Measurements from ENCODE around the gene GMPR.

Gene GMPR

GRCh38 chr6:16336911-16337294 lies 98.5 kb downstream of the GMPR start:
- no peak for DNase-seq
- Mint-ChIP-seq H3K4me3 (no peak overlapping the region), H3K27ac (no peak overlapping the region), H3K4me1 (peaks cover 10 to 13% of the 10 kb centered on the region in 2 donors), H3K9me3 (no peaks in the 10 kb centered on the region), H3K27me3 (no peaks in the 10 kb centered on the region), H3K36me3 (peaks cover 23 to 37% of the 10 kb centered on the region in 2 donors)
- no peak for ATAC-seq (replicated peaks)

- peaks cover under 1 to 1% of the 10 kb centered on the region in 2 donors for H3K27me3 Mint-ChIP-seq
- peaks cover 12 to 15% of the 10 kb centered on the region in 2 donors for H3K4me1 Mint-ChIP-seq
- no peak for ATAC-seq (replicated peaks)
- H3K9me3 Mint-ChIP-seq: no peaks in the 10 kb centered on the region
- no peak for DNase-seq
- no peak overlapping the region for H3K4me3 Mint-ChIP-seq
- H3K36me3 Mint-ChIP-seq: peaks cover 23 to 38% of the 10 kb centered on the region in 2 donors
- no peak overlapping the region for H3K27ac Mint-ChIP-seq
These were observed 99.0 kb downstream of the GMPR start for GRCh38 chr6:16337295-16337975.

GRCh38 chr6:16338577-16339264 lies 100.3 kb downstream of the GMPR start:
- H3K4me1 Mint-ChIP-seq: peaks cover 17 to 18% of the 10 kb centered on the region in 2 donors
- peaks cover 26 to 37% of the 10 kb centered on the region in 2 donors for H3K36me3 Mint-ChIP-seq
- peaks cover 5 to 6% of the 10 kb centered on the region in 2 donors for H3K27me3 Mint-ChIP-seq
- DNase-seq (no peak), ATAC-seq (replicated peaks) (no peak)
- no peak overlapping the region for H3K4me3 Mint-ChIP-seq
- H3K9me3 Mint-ChIP-seq: no peaks in the 10 kb centered on the region
- H3K27ac Mint-ChIP-seq: peak overlapping the region; percentile 34

- H3K9me3 Mint-ChIP-seq: no peaks in the 10 kb centered on the region
These were observed 100.8 kb downstream of the GMPR start for GRCh38 chr6:16339265-16339587.

GRCh38 chr6:16343593-16343992 lies 105.2 kb downstream of the GMPR start:
- Mint-ChIP-seq H3K9me3 (no peaks in the 10 kb centered on the region), H3K4me1 (peaks cover 10 to 13% of the 10 kb centered on the region in 2 donors), H3K36me3 (peaks cover 16 to 27% of the 10 kb centered on the region in 2 donors), H3K27me3 (peaks cover 5 to 6% of the 10 kb centered on the region in 2 donors), H3K4me3 (no peak overlapping the region), H3K27ac (no peak overlapping the region)
- DNase-seq (no peak), ATAC-seq (replicated peaks) (no peak)

More at GRCh38 chr6:16339265-16339587, 100.8 kb downstream of the GMPR start:
- peak overlapping the region; percentile 34 for H3K27ac Mint-ChIP-seq
- ATAC-seq (replicated peaks): no peak
- no peak overlapping the region for H3K4me3 Mint-ChIP-seq
- H3K27me3 Mint-ChIP-seq: peaks cover 5 to 6% of the 10 kb centered on the region in 2 donors
- H3K36me3 Mint-ChIP-seq: peaks cover 30 to 37% of the 10 kb centered on the region in 2 donors
- H3K4me1 Mint-ChIP-seq: peaks cover 17 to 18% of the 10 kb centered on the region in 2 donors
- DNase-seq: no peak

- Mint-ChIP-seq H3K36me3 (peaks cover 12 to 24% of the 10 kb centered on the region in 2 donors), H3K4me3 (no peak overlapping the region), H3K9me3 (no peaks in the 10 kb centered on the region), H3K27me3 (peaks cover 5 to 6% of the 10 kb centered on the region in 2 donors), H3K4me1 (peaks cover 4 to 7% of the 10 kb centered on the region in 2 donors), H3K27ac (no peak overlapping the region)
- ATAC-seq (replicated peaks) (no peak), DNase-seq (no peak)
These were observed 106.4 kb downstream of the GMPR start for GRCh38 chr6:16344756-16345155.
